HG02885 (cell line): Measurements from ENCODE around the gene SCYL2.
A peak's percentile ranks its signal among the peaks of the same experiment; 100 is the strongest.
"Not testable (repeated sequence)": the region's sequence is repeated elsewhere in the genome, so short reads cannot be mapped to it uniquely, and the experiment has no call there.

Source experiments
- ATAC-seq: cut with Tn5 transposase; IDR thresholded peaks from one replicate; pipeline ENCODE4 v1.9.1; 2021; ENCODE audit warnings: mild to moderate bottlenecking; ENCODE audit not compliant: unreplicated experiment, poor library complexity

The SCYL2 gene

GRCh38 chr12:100266835-100267602 lies at the start of gene SCYL2, which contains the start of gene DEPDC4:
Gene SCYL2, plus strand, starts transcription at chr12:100267177. Its CDS starts 15,794 bp downstream, at chr12:100282971.
Gene DEPDC4, minus strand, starts transcription at chr12:100267079. Its CDS starts 3 bp downstream, at chr12:100267076.
- peak; percentile 90 for ATAC-seq

DNA sequence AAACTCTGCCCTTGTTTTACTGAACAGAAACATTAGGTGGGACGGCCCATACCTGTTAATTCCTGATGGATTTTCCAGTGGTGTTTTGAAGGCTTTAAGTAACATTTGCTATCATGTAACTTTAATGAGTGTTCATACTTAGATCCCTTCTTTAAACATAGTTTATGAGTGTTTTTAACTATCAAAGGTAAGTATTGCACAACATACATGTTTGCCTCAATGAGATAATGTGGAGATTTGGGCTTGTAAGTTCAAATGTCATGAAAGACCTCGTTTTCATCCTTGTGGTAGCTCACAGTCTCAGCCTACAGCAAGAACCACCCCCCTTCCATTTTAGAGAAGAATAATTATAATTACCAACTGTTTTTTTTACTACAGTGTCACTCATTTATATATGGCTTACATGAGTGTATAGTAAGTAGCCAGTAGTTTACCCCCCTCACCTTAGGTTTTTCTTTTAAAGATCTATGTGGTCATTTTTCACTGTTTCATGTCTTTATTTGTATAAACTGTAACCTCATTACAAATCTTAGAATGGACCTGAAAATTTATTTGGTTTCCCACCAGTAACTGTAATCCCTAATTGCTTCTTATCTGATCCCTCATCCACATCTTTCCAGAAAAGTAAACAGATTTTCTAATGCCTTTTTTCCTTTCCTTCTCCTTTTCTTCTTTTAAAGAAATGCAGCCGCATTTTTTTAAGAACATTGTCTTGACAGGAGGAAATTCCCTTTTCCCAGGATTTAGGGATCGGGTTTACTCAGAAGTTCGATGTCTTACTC lies 47.5 kb upstream of the SCYL2 start:
- ATAC-seq: no peak

GRCh38 chr12:100221523-100221922 lies 45.5 kb upstream of the SCYL2 start:
- ATAC-seq: no peak

- ATAC-seq: not testable (repeated sequence)
Measured at GRCh38 chr12:100222173-100222572, 44.8 kb upstream of the SCYL2 start.

GRCh38 chr12:100225491-100225890 lies 41.5 kb upstream of the SCYL2 start:
- no peak for ATAC-seq

DNA sequence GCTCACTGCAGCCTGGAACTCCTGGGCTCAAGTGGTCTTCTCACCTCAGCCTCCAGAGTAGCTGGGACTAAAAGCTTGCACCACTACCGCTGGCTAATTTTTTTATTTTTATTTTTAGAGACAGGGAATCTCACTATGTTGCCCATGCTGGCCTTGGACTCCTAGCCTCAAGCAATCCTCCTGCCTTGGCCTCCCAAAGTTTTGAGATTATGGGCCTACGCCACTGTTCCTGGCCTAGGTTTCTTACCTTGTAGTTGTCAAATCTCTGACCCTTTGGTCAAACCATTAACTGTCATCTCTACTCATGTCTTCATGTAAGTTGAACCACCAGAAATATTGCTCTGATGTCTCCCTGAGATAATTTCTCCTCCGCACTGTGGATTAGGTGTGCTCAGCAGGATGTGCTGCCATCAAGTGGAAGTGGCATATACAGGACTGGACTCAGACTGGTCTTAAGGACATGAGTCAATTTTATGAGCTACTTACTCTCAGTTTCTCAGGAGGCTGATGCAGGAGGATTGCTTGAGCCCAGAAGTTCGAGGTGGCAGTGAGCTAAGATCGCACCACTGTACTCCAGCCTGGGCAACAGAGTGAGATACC lies 37.8 kb upstream of the SCYL2 start:
- no peak for ATAC-seq

GRCh38 chr12:100229876-100230275 lies 37.1 kb upstream of the SCYL2 start:
- ATAC-seq: no peak

- not testable (repeated sequence) for ATAC-seq
Measured at GRCh38 chr12:100231873-100232272, 35.1 kb upstream of the SCYL2 start.

GRCh38 chr12:100234166-100234565 lies 32.8 kb upstream of the SCYL2 start:
- ATAC-seq: no peak

GRCh38 chr12:100234591-100235304 lies 32.2 kb upstream of the SCYL2 start:
- peak; percentile 71 for ATAC-seq

- ATAC-seq: no peak
Measured at GRCh38 chr12:100238801-100239200, 28.2 kb upstream of the SCYL2 start.

DNA sequence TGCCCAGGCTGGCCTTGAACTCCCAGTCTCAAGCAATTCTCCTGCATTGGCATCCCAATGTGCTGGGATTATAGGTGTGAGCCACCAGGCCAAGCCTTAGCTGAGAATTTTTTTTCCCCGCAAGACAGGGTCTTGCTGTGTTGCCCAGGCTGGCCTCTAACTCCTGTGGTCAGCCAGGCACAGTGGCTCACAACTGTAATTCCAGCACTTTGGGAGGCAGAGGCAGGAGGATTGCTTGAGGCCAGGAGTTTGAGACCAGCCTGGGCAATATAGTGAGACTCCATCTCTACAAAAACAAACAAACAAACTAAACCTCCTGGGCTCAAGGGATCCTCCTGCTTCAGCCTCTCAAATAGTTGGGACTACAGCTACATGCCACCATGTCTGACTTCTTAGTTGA lies 27.4 kb upstream of the SCYL2 start:
- ATAC-seq: no peak

DNA sequence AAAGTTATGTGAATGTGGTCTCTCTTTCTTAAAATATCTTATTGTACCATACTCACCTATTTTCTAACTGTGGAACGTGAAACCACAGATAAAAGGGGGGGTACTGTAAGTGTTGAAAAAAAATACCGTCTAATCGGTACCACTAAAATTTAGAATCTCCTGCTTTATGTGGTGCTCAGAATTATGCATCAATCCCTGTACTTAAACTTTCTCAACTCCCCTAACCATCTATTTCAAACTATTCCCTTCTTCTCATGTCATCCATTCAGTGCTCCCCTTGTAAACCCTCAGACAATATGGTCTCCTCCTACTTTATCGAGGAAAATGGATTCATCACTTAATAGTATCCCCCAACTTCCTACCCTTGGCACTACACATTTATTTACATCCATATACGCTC lies 23.8 kb upstream of the SCYL2 start:
- ATAC-seq: no peak

GRCh38 chr12:100247765-100248164 lies 19.2 kb upstream of the SCYL2 start:
- no peak for ATAC-seq

- ATAC-seq: no peak
Measured at GRCh38 chr12:100248886-100249285, 18.1 kb upstream of the SCYL2 start.

GRCh38 chr12:100249941-100250340 lies 17.0 kb upstream of the SCYL2 start:
- ATAC-seq: no peak

DNA sequence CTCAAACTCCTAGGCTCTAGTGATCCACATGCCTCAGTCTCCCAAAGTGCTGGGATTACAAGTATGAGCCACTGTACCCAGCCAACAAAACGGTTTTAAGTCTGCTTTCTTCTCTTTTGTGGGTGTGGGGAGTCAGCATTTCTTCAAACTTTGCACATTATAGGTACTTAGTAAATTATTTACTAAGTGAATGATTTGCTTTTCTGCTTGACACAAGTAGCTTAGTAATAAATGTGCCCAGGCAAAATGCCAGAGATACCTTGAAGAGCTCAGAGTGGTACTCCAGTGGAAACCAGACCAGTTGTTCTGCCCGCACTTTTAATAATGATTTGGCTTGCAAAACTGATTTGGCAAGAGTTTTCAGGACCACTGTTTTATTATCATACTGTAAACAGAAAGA lies 15.1 kb upstream of the SCYL2 start:
- ATAC-seq: no peak

GRCh38 chr12:100253437-100253836 lies 13.5 kb upstream of the SCYL2 start:
- ATAC-seq: no peak

- no peak for ATAC-seq
Measured at GRCh38 chr12:100254876-100255275, 12.1 kb upstream of the SCYL2 start.

- ATAC-seq: no peak
Measured at GRCh38 chr12:100258127-100258526, 8.8 kb upstream of the SCYL2 start.
